Myometrial cell (primary cell): ENCODE data around the gene PAK5. TPM values are rescaled to one million over a fixed set of nuclear protein-coding genes. Genes with fewer than 3 reads are reported as not detected.

Experiments
- total RNA-seq: library from RNA; depleted of rRNA; stranded (reverse); fragments of >200 nt; gene quantifications from 2 replicates; pipeline ENCODE4 v1.2.3, GENCODE V29; 2015

The PAK5 gene
- total RNA-seq: not detected in 2 replicates

DNA sequence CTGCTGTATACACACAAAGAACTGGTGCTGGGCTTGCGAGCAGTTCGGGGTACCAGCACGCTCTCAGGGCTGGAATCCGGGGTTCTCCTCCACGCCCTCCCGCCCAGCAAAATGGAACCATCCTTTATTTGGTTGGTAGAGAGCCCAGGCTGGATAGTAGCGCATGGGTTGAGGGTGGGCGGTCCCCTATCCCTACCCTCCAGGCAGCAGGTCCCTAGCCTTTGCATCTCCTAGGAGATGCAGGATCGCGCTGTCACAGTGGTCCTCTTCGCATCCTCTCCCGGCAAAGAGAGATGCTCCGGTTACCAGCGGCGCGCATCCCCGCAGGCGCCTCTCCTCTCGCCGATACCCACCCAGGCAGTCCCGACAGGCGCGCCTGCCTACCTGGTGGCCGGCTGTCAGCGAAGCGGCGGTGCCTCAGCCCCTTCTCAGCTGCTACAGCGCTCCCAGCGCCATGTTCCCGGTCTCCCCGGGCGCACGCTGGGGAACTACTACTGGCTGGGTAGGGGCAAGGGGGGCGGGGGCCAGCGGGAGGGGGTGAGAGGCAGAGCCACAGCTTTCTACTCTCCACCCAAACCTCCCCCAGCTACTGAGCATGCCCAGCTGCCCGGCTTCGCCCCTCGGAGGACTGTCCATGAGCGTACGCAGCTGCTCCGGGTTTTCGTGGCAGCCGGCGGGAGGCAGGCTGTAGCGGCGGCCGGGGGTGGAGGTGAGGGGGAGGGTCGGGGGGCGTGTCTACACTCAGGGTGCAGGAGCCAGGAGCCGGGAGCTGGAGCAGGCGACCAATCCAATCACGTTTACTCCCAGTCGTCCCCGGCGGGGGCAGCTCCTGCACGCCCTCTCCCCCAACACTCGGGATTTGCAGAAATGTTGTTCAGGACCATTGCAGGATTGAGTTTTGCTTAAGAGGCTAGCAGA lies at the start of gene PAK5:
Gene PAK5 (minus strand): TSS at position 699 of the 918 bp plus-strand sequence. CDS start 194,748 bp downstream, outside the sequence.

DNA sequence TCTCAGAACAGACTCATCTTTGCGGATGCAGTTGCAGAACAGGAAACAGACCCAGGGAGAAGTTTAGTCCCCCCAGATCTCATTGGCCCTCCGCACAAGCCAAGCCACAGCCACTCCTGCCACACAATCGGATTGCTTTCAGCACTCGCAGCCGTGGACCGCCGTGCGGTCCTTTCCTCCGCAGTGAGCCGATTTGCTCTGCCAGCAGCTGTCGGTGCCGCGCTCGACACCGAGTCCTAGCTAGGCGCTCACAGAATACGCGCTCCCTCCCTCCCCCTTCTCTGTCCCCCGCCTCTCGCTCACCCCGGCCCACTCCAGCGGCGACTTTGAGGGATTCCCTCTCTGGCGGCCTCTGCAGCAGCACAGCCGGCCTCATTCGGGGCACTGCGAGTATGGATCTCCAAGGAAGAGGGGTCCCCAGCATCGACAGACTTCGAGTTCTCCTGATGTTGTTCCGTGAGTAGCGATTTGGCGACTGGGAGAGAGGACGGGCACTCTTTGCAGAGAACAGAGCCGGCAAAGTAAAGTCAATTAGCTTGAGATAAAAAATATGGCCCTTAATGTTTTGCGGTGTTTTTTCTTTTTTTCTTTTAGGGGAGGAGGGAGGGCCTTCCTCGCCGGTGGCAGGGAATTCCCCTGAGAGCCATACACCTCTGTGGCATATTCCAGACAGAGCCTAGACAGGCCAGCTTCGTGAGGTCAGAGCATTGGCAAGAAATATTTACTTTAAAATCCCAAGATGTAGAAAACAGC lies 324.2 kb downstream of the PAK5 start, which contains the start of gene LAMP5:
Gene LAMP5 (plus strand): TSS at position 130 of the 753 bp plus-strand sequence. CDS start 263 bp downstream, at position 393.

Other genes with a start within 250 kb of the PAK5 start
- gene ANKEF1, start 195.9 kb upstream of the PAK5 start, total RNA-seq: 0.53 and 0.86 TPM in 2 replicates